Mesenteric fat pad (tissue), 1 donor: ENCODE results near the gene SLC12A2. TPM values are rescaled to one million over a fixed set of nuclear protein-coding genes. Genes with fewer than 3 reads are reported as not detected.

ENCODE experiments used
- DNase-seq: peaks from one replicate; pipeline ENCODE4 v3.0.0-alpha.2; 2020; ENCODE audit warnings: low spot score
- total RNA-seq: library from RNA; stranded (reverse); fragmentation: NEBNext Ultra II Directional; extraction: Animal tissue kit (Norgen Biotek cat#: 25700); gene quantifications from one replicate; pipeline ENCODE4 v1.2.1, GENCODE V29; 2021
- donor health status: DM: yes; HTN: yes; CAD: no.

The SLC12A2 gene
- total RNA-seq, 1 donor from 2014 or later = 14.0 TPM

GRCh38 chr5:128097224-128097623 lies 13.7 kb downstream of the SLC12A2 start:
- no peak for DNase-seq

GRCh38 chr5:128097781-128098180 lies 14.2 kb downstream of the SLC12A2 start:
- DNase-seq = no peak

GRCh38 chr5:128099944-128100343 lies 16.4 kb downstream of the SLC12A2 start:
- no peak for DNase-seq

- no peak for DNase-seq
These were observed 17.4 kb downstream of the SLC12A2 start for GRCh38 chr5:128100860-128101557.

GRCh38 chr5:128101676-128102075 lies 18.1 kb downstream of the SLC12A2 start:
- DNase-seq = no peak

- DNase-seq = no peak
These were observed 21.6 kb downstream of the SLC12A2 start for GRCh38 chr5:128105203-128105602.

GRCh38 chr5:128109138-128109537 lies 25.6 kb downstream of the SLC12A2 start:
- no peak for DNase-seq

GRCh38 chr5:128109766-128110165 lies 26.2 kb downstream of the SLC12A2 start:
- DNase-seq = no peak

- DNase-seq = no peak
These were observed 28.4 kb downstream of the SLC12A2 start for GRCh38 chr5:128111818-128112448.

- no peak for DNase-seq
These were observed 32.9 kb downstream of the SLC12A2 start for GRCh38 chr5:128116445-128116844.

- no peak for DNase-seq
These were observed 34.6 kb downstream of the SLC12A2 start for GRCh38 chr5:128118214-128118613.

GRCh38 chr5:128121651-128122050 lies 38.1 kb downstream of the SLC12A2 start:
- DNase-seq = no peak

GRCh38 chr5:128123936-128124335 lies 40.4 kb downstream of the SLC12A2 start:
- DNase-seq = no peak

- DNase-seq = no peak
These were observed 42.7 kb downstream of the SLC12A2 start for GRCh38 chr5:128126241-128126640.

GRCh38 chr5:128132499-128132898 lies 48.9 kb downstream of the SLC12A2 start:
- DNase-seq = no peak

- no peak for DNase-seq
These were observed 51.7 kb downstream of the SLC12A2 start for GRCh38 chr5:128135286-128135685.

- no peak for DNase-seq
These were observed 60.3 kb downstream of the SLC12A2 start for GRCh38 chr5:128143911-128144310.

GRCh38 chr5:128144491-128144890 lies 60.9 kb downstream of the SLC12A2 start:
- no peak for DNase-seq

- no peak for DNase-seq
These were observed 63.1 kb downstream of the SLC12A2 start for GRCh38 chr5:128146671-128147070.

- no peak for DNase-seq
These were observed 71.4 kb downstream of the SLC12A2 start for GRCh38 chr5:128154943-128155342.

- DNase-seq = no peak
These were observed 72.2 kb downstream of the SLC12A2 start for GRCh38 chr5:128155776-128156175.

GRCh38 chr5:128156521-128156920 lies 73.0 kb downstream of the SLC12A2 start:
- no peak for DNase-seq

- no peak for DNase-seq
These were observed 74.8 kb downstream of the SLC12A2 start for GRCh38 chr5:128158342-128158741.
